BE2C (cell line): ENCODE data around the gene CNKSR3.

ENCODE experiments used
- DNase-seq: peaks from one replicate; pipeline ENCODE4 v3.0.0-alpha.2; 2020
- H3K27me3 ChIP-seq: fragments of 250-450 bp; sonication (Bioruptor Pico); 2 replicates; pipeline ENCODE4 v1.5.1; 2020; ENCODE audit warnings: mild to moderate bottlenecking
- H3K36me3 ChIP-seq: fragments of 250-450 bp; sonication (Bioruptor Pico); 2 replicates; pipeline ENCODE4 v1.5.1; 2020; ENCODE audit warnings: mild to moderate bottlenecking
- H3K4me1 ChIP-seq: fragments of 250-450 bp; sonication (Bioruptor Pico); 2 replicates; pipeline ENCODE4 v1.5.1; 2020
- H3K4me3 ChIP-seq: 2 replicates; pipeline ENCODE4 v1.5.1; 2011; ENCODE audit warnings: low read depth, low read length
- H3K9me3 ChIP-seq: fragments of 250-450 bp; sonication (Bioruptor Pico); 2 replicates; pipeline ENCODE4 v1.5.1; 2020
- CTCF ChIP-seq: IDR thresholded peaks from 2 replicates; pipeline ENCODE4 v1.5.1; 2012; ENCODE audit warnings: mild to moderate bottlenecking, low read depth, low read length

Gene CNKSR3

GRCh38 chr6:154498340-154498934, 12.0 kb downstream of the CNKSR3 start:
- H3K36me3 ChIP-seq, result peaks cover 4% of the 10 kb centered on the region; the same call in 1 of the 2 replicates
- H3K9me3 ChIP-seq, result no peaks in the 10 kb centered on the region
- H3K27me3 ChIP-seq, result no peaks in the 10 kb centered on the region
- DNase-seq, result no peak
- no peaks in the 10 kb centered on the region for H3K4me1 ChIP-seq
- H3K4me3 ChIP-seq, result no peak overlapping the region
- no peak for TF ChIP-seq CTCF

GRCh38 chr6:154496793-154497517, 13.5 kb downstream of the CNKSR3 start:
- H3K9me3 ChIP-seq, result no peaks in the 10 kb centered on the region

GRCh38 chr6:154496186-154496585, 14.3 kb downstream of the CNKSR3 start:
- DNase-seq, result no peak
- Histone ChIP-seq H3K4me1 (no peaks in the 10 kb centered on the region), H3K27me3 (no peaks in the 10 kb centered on the region), H3K4me3 (no peak overlapping the region), H3K36me3 (no peaks in the 10 kb centered on the region; the same call in none of the 2 replicates), H3K9me3 (no peaks in the 10 kb centered on the region)
- TF ChIP-seq CTCF, result no peak

More at GRCh38 chr6:154496793-154497517, 13.5 kb downstream of the CNKSR3 start:
- TF ChIP-seq CTCF, result no peak
- no peak for DNase-seq
- Histone ChIP-seq H3K4me3 (no peak overlapping the region), H3K4me1 (no peaks in the 10 kb centered on the region), H3K27me3 (no peaks in the 10 kb centered on the region), H3K36me3 (no peaks in the 10 kb centered on the region; the same call in 1 of the 2 replicates)

- TF ChIP-seq CTCF, result no peak
- no peaks in the 10 kb centered on the region for H3K27me3 ChIP-seq
- no peaks in the 10 kb centered on the region; the same call in none of the 2 replicates for H3K36me3 ChIP-seq
- no peak overlapping the region for H3K4me3 ChIP-seq
- no peaks in the 10 kb centered on the region for H3K9me3 ChIP-seq
- no peak for DNase-seq
- no peaks in the 10 kb centered on the region for H3K4me1 ChIP-seq
These were observed 15.7 kb downstream of the CNKSR3 start for GRCh38 chr6:154494592-154495311.

- Histone ChIP-seq H3K27me3 (no peaks in the 10 kb centered on the region), H3K4me3 (no peak overlapping the region), H3K9me3 (no peaks in the 10 kb centered on the region), H3K36me3 (peaks cover 3% of the 10 kb centered on the region), H3K4me1 (peaks cover 10% of the 10 kb centered on the region; the same call in 1 of the 2 replicates)
- DNase-seq, result no peak
- no peak for TF ChIP-seq CTCF
These were observed 18.7 kb downstream of the CNKSR3 start for GRCh38 chr6:154491567-154492470.
